Muscle layer of duodenum (tissue), 2 donors: ENCODE data around the gene PFN1.
"Not testable (repeated sequence)": the region's sequence is repeated elsewhere in the genome, so short reads cannot be mapped to it uniquely, and the experiment has no call there.

Experiments
- H3K27ac ChIP-seq: one replicate; pipeline ENCODE4 v1.7.0; 2013; ENCODE audit warnings: mild to moderate bottlenecking, low read length
- H3K27me3 ChIP-seq: one replicate; pipeline ENCODE4 v1.7.0; 2013; ENCODE audit warnings: low read depth, mild to moderate bottlenecking, control low read depth, low read length
- H3K36me3 ChIP-seq, 2 donors: one replicate each; pipeline ENCODE4 v1.7.0; 2013; ENCODE audit warnings: low read length in 2 of 2, control low read depth in 1 of 2, mild to moderate bottlenecking in 1 of 2; ENCODE audit not compliant: insufficient read depth in 2 of 2, control insufficient read depth in 1 of 2
- H3K4me1 ChIP-seq, 2 donors: one replicate each; pipeline ENCODE4 v1.7.0; 2013; ENCODE audit warnings: low read length in 2 of 2, mild to moderate bottlenecking in 2 of 2, control low read depth in 1 of 2, moderate library complexity in 1 of 2; ENCODE audit not compliant: insufficient read depth in 2 of 2, control insufficient read depth in 1 of 2
- H3K4me3 ChIP-seq, 2 donors: one replicate each; pipeline ENCODE4 v1.7.0; 2013; ENCODE audit warnings: low read length in 2 of 2, low read depth in 1 of 2, mild to moderate bottlenecking in 1 of 2
- H3K9me3 ChIP-seq, 2 donors: one replicate each; pipeline ENCODE4 v1.7.0; 2013; ENCODE audit warnings: low read length in 2 of 2, control low read depth in 1 of 2, mild to moderate bottlenecking in 1 of 2; ENCODE audit not compliant: control insufficient read depth in 1 of 2
- donor health status: healthy.

PFN1 gene

GRCh38 chr17:4934173-4934979 lies 14.0 kb downstream of the PFN1 start:
- no peak overlapping the region for H3K27ac ChIP-seq

GRCh38 chr17:4933646-4934045 lies 14.7 kb downstream of the PFN1 start:
- H3K27me3 ChIP-seq, result no peaks in the 10 kb centered on the region
- no peak overlapping the region for H3K27ac ChIP-seq
- H3K36me3 ChIP-seq, result peaks cover 16 to 27% of the 10 kb centered on the region in 2 donors
- peaks cover 4 to 22% of the 10 kb centered on the region in 2 donors for H3K4me1 ChIP-seq
- no peaks in the 10 kb centered on the region for H3K9me3 ChIP-seq
- H3K4me3 ChIP-seq, result no peak overlapping the region

More at GRCh38 chr17:4934173-4934979, 14.0 kb downstream of the PFN1 start:
- Histone ChIP-seq H3K4me1 (peaks cover 11 to 30% of the 10 kb centered on the region in 2 donors), H3K4me3 (no peak overlapping the region), H3K36me3 (peaks cover 16 to 27% of the 10 kb centered on the region in 2 donors), H3K9me3 (no peaks in the 10 kb centered on the region), H3K27me3 (no peaks in the 10 kb centered on the region)

- no peaks in the 10 kb centered on the region for H3K9me3 ChIP-seq
- no peak overlapping the region for H3K27ac ChIP-seq
- H3K4me3 ChIP-seq, result no peak overlapping the region
- H3K36me3 ChIP-seq, result peaks cover 11 to 22% of the 10 kb centered on the region in 2 donors
- H3K27me3 ChIP-seq, result no peaks in the 10 kb centered on the region
- H3K4me1 ChIP-seq, result peaks cover 0 to 14% of the 10 kb centered on the region in 2 donors
Observed at GRCh38 chr17:4932756-4933155, 15.6 kb downstream of the PFN1 start.

GRCh38 chr17:4931963-4932362 lies 16.4 kb downstream of the PFN1 start, which contains the start of gene GP1BA:
Gene GP1BA, plus strand, starts transcription at chr17:4932277. Its CDS starts 328 bp downstream, at chr17:4932605.
- Histone ChIP-seq H3K4me1 (peaks cover 0 to 9% of the 10 kb centered on the region in 2 donors), H3K36me3 (peaks cover 5 to 14% of the 10 kb centered on the region in 2 donors), H3K27ac (no peak within 1 kb of the TSS), H3K4me3 (no peak within 1 kb of the TSS), H3K27me3 (no peaks in the 10 kb centered on the region), H3K9me3 (no peaks in the 10 kb centered on the region)

GRCh38 chr17:4928881-4929280 lies 19.4 kb downstream of the PFN1 start:
- Histone ChIP-seq H3K9me3 (no peaks in the 10 kb centered on the region), H3K27ac (no peak overlapping the region), H3K4me3 (no peak overlapping the region), H3K27me3 (no peaks in the 10 kb centered on the region), H3K4me1 (peaks cover 0 to under 1% of the 10 kb centered on the region in 2 donors), H3K36me3 (no peaks in the 10 kb centered on the region)

- H3K27ac ChIP-seq, H3K36me3 ChIP-seq, H3K4me1 ChIP-seq, H3K27me3 ChIP-seq, H3K4me3 ChIP-seq, H3K9me3 ChIP-seq: not testable (repeated sequence)
Observed at GRCh38 chr17:4926577-4927335, 21.6 kb downstream of the PFN1 start.

- Histone ChIP-seq H3K27ac (no peak overlapping the region), H3K9me3 (no peaks in the 10 kb centered on the region), H3K36me3 (no peaks in the 10 kb centered on the region), H3K4me1 (no peaks in the 10 kb centered on the region), H3K4me3 (no peak overlapping the region), H3K27me3 (no peaks in the 10 kb centered on the region)
Observed at GRCh38 chr17:4921320-4921719, 27.0 kb downstream of the PFN1 start.

- no peaks in the 10 kb centered on the region for H3K4me1 ChIP-seq
- no peaks in the 10 kb centered on the region for H3K27me3 ChIP-seq
- H3K27ac ChIP-seq, result no peak overlapping the region
- H3K9me3 ChIP-seq, result no peaks in the 10 kb centered on the region
- H3K36me3 ChIP-seq, result no peaks in the 10 kb centered on the region
- no peak overlapping the region for H3K4me3 ChIP-seq
Observed at GRCh38 chr17:4920351-4921048, 27.8 kb downstream of the PFN1 start.

- no peaks in the 10 kb centered on the region for H3K36me3 ChIP-seq
- no peaks in the 10 kb centered on the region for H3K9me3 ChIP-seq
- H3K4me3 ChIP-seq, result no peak overlapping the region
- H3K4me1 ChIP-seq, result no peaks in the 10 kb centered on the region
- H3K27me3 ChIP-seq, result no peaks in the 10 kb centered on the region
- H3K27ac ChIP-seq, result no peak overlapping the region
Observed at GRCh38 chr17:4919511-4920047, 28.8 kb downstream of the PFN1 start.

- not testable (repeated sequence) for H3K27ac ChIP-seq, H3K27me3 ChIP-seq, H3K9me3 ChIP-seq, H3K4me3 ChIP-seq, H3K36me3 ChIP-seq, H3K4me1 ChIP-seq
Observed at GRCh38 chr17:4914551-4914950, 33.8 kb downstream of the PFN1 start.

- Histone ChIP-seq H3K27me3 (no peaks in the 10 kb centered on the region), H3K4me3 (no peak overlapping the region), H3K4me1 (no peaks in the 10 kb centered on the region), H3K9me3 (no peaks in the 10 kb centered on the region), H3K36me3 (no peaks in the 10 kb centered on the region), H3K27ac (no peak overlapping the region)
Observed at GRCh38 chr17:4913994-4914393, 34.3 kb downstream of the PFN1 start.
